ENCODE data around the gene DNAJC15.

- TF ChIP-seq POLR2AphosphoS5 (IDR thresholded peaks at IDR 0.05): no peak
- TF ChIP-seq CTCF (IDR thresholded peaks at IDR 0.05): no peak
- TF ChIP-seq POLR2A (IDR thresholded peaks at IDR 0.05): no peak
Observed at GRCh38 chr13:43044720-43045301, 21.4 kb downstream of the DNAJC15 start.
